Measurements from ENCODE around the gene FXYD6.

The FXYD6 gene

GRCh38 chr11:117908109-117908895, 31.8 kb upstream of the FXYD6 start:
- TF ChIP-seq JUND (IDR thresholded peaks at IDR 0.05; ENCODE audit: low read depth), result no peak
- in situ Hi-C loops (cut with HindIII; ENCODE audit: low pct_unique_long_range_greater_than_20kb, low sequenced_read_pairs), result no loop called here
- no peak for DNase-seq (ENCODE audit: low read depth in 1 of 2, low spot score in 1 of 2)

- TF ChIP-seq JUND (IDR thresholded peaks at IDR 0.05; ENCODE audit: low read depth), result 0 out of 2 replicates have a peak, but pooled peaks have one; percentile 41
- in situ Hi-C loops (cut with HindIII; ENCODE audit: low pct_unique_long_range_greater_than_20kb, low sequenced_read_pairs), result no loop called here
- DNase-seq (ENCODE audit: low read depth in 1 of 2, low spot score in 1 of 2), result peak; percentile 92 to 98
These were observed 31.0 kb upstream of the FXYD6 start for GRCh38 chr11:117907276-117908108.

- in situ Hi-C loops (cut with HindIII; ENCODE audit: low pct_unique_long_range_greater_than_20kb, low sequenced_read_pairs), result no loop called here
- DNase-seq (ENCODE audit: low read depth in 1 of 2, low spot score in 1 of 2), result no peak
- TF ChIP-seq JUND (IDR thresholded peaks at IDR 0.05; ENCODE audit: low read depth), result no peak
These were observed 30.3 kb upstream of the FXYD6 start for GRCh38 chr11:117906710-117907109.

GRCh38 chr11:117906126-117906525, 29.7 kb upstream of the FXYD6 start:
- no peak for TF ChIP-seq JUND (IDR thresholded peaks at IDR 0.05; ENCODE audit: low read depth)
- DNase-seq (ENCODE audit: low read depth in 1 of 2, low spot score in 1 of 2), result no peak
- in situ Hi-C loops (cut with HindIII; ENCODE audit: low pct_unique_long_range_greater_than_20kb, low sequenced_read_pairs), result no loop called here

- no peak for DNase-seq (ENCODE audit: low read depth in 1 of 2, low spot score in 1 of 2)
- no peak for TF ChIP-seq JUND (IDR thresholded peaks at IDR 0.05; ENCODE audit: low read depth)
- in situ Hi-C loops (cut with HindIII; ENCODE audit: low pct_unique_long_range_greater_than_20kb, low sequenced_read_pairs), result no loop called here
These were observed 29.1 kb upstream of the FXYD6 start for GRCh38 chr11:117905524-117905923.

- in situ Hi-C loops (cut with HindIII; ENCODE audit: low pct_unique_long_range_greater_than_20kb, low sequenced_read_pairs), result no loop called here
- DNase-seq (ENCODE audit: low read depth in 1 of 2, low spot score in 1 of 2), result no peak
- no peak for TF ChIP-seq JUND (IDR thresholded peaks at IDR 0.05; ENCODE audit: low read depth)
These were observed 27.3 kb upstream of the FXYD6 start for GRCh38 chr11:117903505-117904382.

- TF ChIP-seq JUND (IDR thresholded peaks at IDR 0.05; ENCODE audit: low read depth), result no peak
- in situ Hi-C loops (cut with HindIII; ENCODE audit: low pct_unique_long_range_greater_than_20kb, low sequenced_read_pairs), result no loop called here
- no peak for DNase-seq (ENCODE audit: low read depth in 1 of 2, low spot score in 1 of 2)
These were observed 25.8 kb upstream of the FXYD6 start for GRCh38 chr11:117902001-117902845.

GRCh38 chr11:117901601-117902000, 25.1 kb upstream of the FXYD6 start:
- no peak for DNase-seq (ENCODE audit: low read depth in 1 of 2, low spot score in 1 of 2)
- TF ChIP-seq JUND (IDR thresholded peaks at IDR 0.05; ENCODE audit: low read depth), result no peak
- in situ Hi-C loops (cut with HindIII; ENCODE audit: low pct_unique_long_range_greater_than_20kb, low sequenced_read_pairs), result no loop called here

GRCh38 chr11:117900720-117901440, 24.4 kb upstream of the FXYD6 start:
- no peak for DNase-seq (ENCODE audit: low read depth in 1 of 2, low spot score in 1 of 2)
- TF ChIP-seq JUND (IDR thresholded peaks at IDR 0.05; ENCODE audit: low read depth), result no peak
- in situ Hi-C loops (cut with HindIII; ENCODE audit: low pct_unique_long_range_greater_than_20kb, low sequenced_read_pairs), result no loop called here

GRCh38 chr11:117900121-117900648, 23.7 kb upstream of the FXYD6 start:
- DNase-seq (ENCODE audit: low read depth in 1 of 2, low spot score in 1 of 2), result no peak
- in situ Hi-C loops (cut with HindIII; ENCODE audit: low pct_unique_long_range_greater_than_20kb, low sequenced_read_pairs), result no loop called here
- no peak for TF ChIP-seq JUND (IDR thresholded peaks at IDR 0.05; ENCODE audit: low read depth)

GRCh38 chr11:117898059-117898458, 21.6 kb upstream of the FXYD6 start:
- in situ Hi-C loops (cut with HindIII; ENCODE audit: low pct_unique_long_range_greater_than_20kb, low sequenced_read_pairs), result no loop called here

More at GRCh38 chr11:117898059-117898458, 21.6 kb upstream of the FXYD6 start:
- TF ChIP-seq JUND (IDR thresholded peaks at IDR 0.05; ENCODE audit: low read depth), result no peak
- no peak for DNase-seq (ENCODE audit: low read depth in 1 of 2, low spot score in 1 of 2)

All from T47D (cell line).